Measurements from ENCODE around the gene RALGAPA2.

RALGAPA2 gene

GRCh38 chr20:20680991-20681508 is 31.4 kb downstream of the RALGAPA2 start:
- peak; percentile 53 to 91 for DNase-seq (ENCODE audit: low read depth in 1 of 2, low spot score in 1 of 2)
- H3K27me3 ChIP-seq (ENCODE audit: insufficient read depth, poor library complexity, severe bottlenecking), result no peaks in the 10 kb centered on the region
- peak overlapping the region; percentile 68 for H3K27ac ChIP-seq (replicated peaks)
- TF ChIP-seq GABPA (IDR thresholded peaks at IDR 0.05; ENCODE audit: low read depth), result no peak
- TF ChIP-seq POLR2AphosphoS5 (IDR thresholded peaks at IDR 0.05; ENCODE audit: low read depth), result 0 out of 2 replicates have a peak, but pooled peaks have one; percentile 33
- peak; percentile 85 for TF ChIP-seq SPI1 (IDR thresholded peaks at IDR 0.05; ENCODE audit: borderline replicate concordance, low read depth)
- H3K4me3 ChIP-seq (replicated peaks; ENCODE audit: insufficient read depth, low read length), result no peak overlapping the region

GRCh38 chr20:20679316-20679715 is 33.1 kb downstream of the RALGAPA2 start:
- no peak for TF ChIP-seq GABPA (IDR thresholded peaks at IDR 0.05; ENCODE audit: low read depth)
- H3K27ac ChIP-seq (replicated peaks), result no peak overlapping the region

GRCh38 chr20:20677186-20677585 is 35.3 kb downstream of the RALGAPA2 start:
- no peak for DNase-seq (ENCODE audit: low read depth in 1 of 2, low spot score in 1 of 2)
- Histone ChIP-seq H3K27me3 (ENCODE audit: insufficient read depth, poor library complexity, severe bottlenecking) (no peaks in the 10 kb centered on the region), H3K27ac (replicated peaks) (no peak overlapping the region), H3K4me3 (replicated peaks; ENCODE audit: insufficient read depth, low read length) (no peak overlapping the region)
- no peak for TF ChIP-seq SPI1 (IDR thresholded peaks at IDR 0.05; ENCODE audit: borderline replicate concordance, low read depth)
- TF ChIP-seq POLR2AphosphoS5 (IDR thresholded peaks at IDR 0.05; ENCODE audit: low read depth), result no peak
- TF ChIP-seq CTCF (IDR thresholded peaks at IDR 0.05; ENCODE audit: insufficient read depth, low read length), result no peak
- TF ChIP-seq REST (IDR thresholded peaks at IDR 0.05; ENCODE audit: insufficient replicate concordance, low read depth), result no peak
- TF ChIP-seq GABPA (IDR thresholded peaks at IDR 0.05; ENCODE audit: low read depth), result no peak

More at GRCh38 chr20:20679316-20679715, 33.1 kb downstream of the RALGAPA2 start:
- DNase-seq (ENCODE audit: low read depth in 1 of 2, low spot score in 1 of 2), result no peak
- Histone ChIP-seq H3K4me3 (replicated peaks; ENCODE audit: insufficient read depth, low read length) (no peak overlapping the region), H3K27me3 (ENCODE audit: insufficient read depth, poor library complexity, severe bottlenecking) (no peaks in the 10 kb centered on the region)

GRCh38 chr20:20668639-20669038 is 43.8 kb downstream of the RALGAPA2 start:
- Histone ChIP-seq H3K4me3 (replicated peaks; ENCODE audit: insufficient read depth, low read length) (no peak overlapping the region), H3K27ac (replicated peaks) (no peak overlapping the region; the same call in 1 of the 2 replicates), H3K27me3 (ENCODE audit: insufficient read depth, poor library complexity, severe bottlenecking) (no peaks in the 10 kb centered on the region)
- DNase-seq (ENCODE audit: low read depth in 1 of 2, low spot score in 1 of 2), result peak in 1 of 2 experiments; percentile 46
- peak; percentile 56; the same call in 1 of the 2 replicates for TF ChIP-seq SPI1 (IDR thresholded peaks at IDR 0.05; ENCODE audit: borderline replicate concordance, low read depth)
- TF ChIP-seq GABPA (IDR thresholded peaks at IDR 0.05; ENCODE audit: low read depth), result no peak

- H3K27ac ChIP-seq (replicated peaks), result peak overlapping the region; percentile 33; the same call in 1 of the 2 replicates
- peak in 1 of 2 experiments; percentile 36 for DNase-seq (ENCODE audit: low read depth in 1 of 2, low spot score in 1 of 2)
- TF ChIP-seq SPI1 (IDR thresholded peaks at IDR 0.05; ENCODE audit: borderline replicate concordance, low read depth) (peak; percentile 51; the same call in 1 of the 2 replicates), POLR2AphosphoS5 (IDR thresholded peaks at IDR 0.05; ENCODE audit: low read depth) (no peak), CTCF (IDR thresholded peaks at IDR 0.05; ENCODE audit: insufficient read depth, low read length) (no peak)
- no peak overlapping the region for H3K4me3 ChIP-seq (replicated peaks; ENCODE audit: insufficient read depth, low read length)
- no peaks in the 10 kb centered on the region for H3K27me3 ChIP-seq (ENCODE audit: insufficient read depth, poor library complexity, severe bottlenecking)
Measured at GRCh38 chr20:20666359-20666758, 46.1 kb downstream of the RALGAPA2 start.

- no peak for DNase-seq (ENCODE audit: low read depth in 1 of 2, low spot score in 1 of 2)
- TF ChIP-seq CTCF (IDR thresholded peaks at IDR 0.05; ENCODE audit: insufficient read depth, low read length) (no peak), REST (IDR thresholded peaks at IDR 0.05; ENCODE audit: insufficient replicate concordance, low read depth) (no peak), SPI1 (IDR thresholded peaks at IDR 0.05; ENCODE audit: borderline replicate concordance, low read depth) (no peak), GABPA (IDR thresholded peaks at IDR 0.05; ENCODE audit: low read depth) (no peak), POLR2AphosphoS5 (IDR thresholded peaks at IDR 0.05; ENCODE audit: low read depth) (no peak)
- Histone ChIP-seq H3K4me3 (replicated peaks; ENCODE audit: insufficient read depth, low read length) (no peak overlapping the region), H3K27ac (replicated peaks) (peak overlapping the region; percentile 33), H3K27me3 (ENCODE audit: insufficient read depth, poor library complexity, severe bottlenecking) (no peaks in the 10 kb centered on the region)
Measured at GRCh38 chr20:20665606-20666332, 46.7 kb downstream of the RALGAPA2 start.

Measured in HL-60 (cell line).